ENCODE measurements around the gene PI4KA.

DNA sequence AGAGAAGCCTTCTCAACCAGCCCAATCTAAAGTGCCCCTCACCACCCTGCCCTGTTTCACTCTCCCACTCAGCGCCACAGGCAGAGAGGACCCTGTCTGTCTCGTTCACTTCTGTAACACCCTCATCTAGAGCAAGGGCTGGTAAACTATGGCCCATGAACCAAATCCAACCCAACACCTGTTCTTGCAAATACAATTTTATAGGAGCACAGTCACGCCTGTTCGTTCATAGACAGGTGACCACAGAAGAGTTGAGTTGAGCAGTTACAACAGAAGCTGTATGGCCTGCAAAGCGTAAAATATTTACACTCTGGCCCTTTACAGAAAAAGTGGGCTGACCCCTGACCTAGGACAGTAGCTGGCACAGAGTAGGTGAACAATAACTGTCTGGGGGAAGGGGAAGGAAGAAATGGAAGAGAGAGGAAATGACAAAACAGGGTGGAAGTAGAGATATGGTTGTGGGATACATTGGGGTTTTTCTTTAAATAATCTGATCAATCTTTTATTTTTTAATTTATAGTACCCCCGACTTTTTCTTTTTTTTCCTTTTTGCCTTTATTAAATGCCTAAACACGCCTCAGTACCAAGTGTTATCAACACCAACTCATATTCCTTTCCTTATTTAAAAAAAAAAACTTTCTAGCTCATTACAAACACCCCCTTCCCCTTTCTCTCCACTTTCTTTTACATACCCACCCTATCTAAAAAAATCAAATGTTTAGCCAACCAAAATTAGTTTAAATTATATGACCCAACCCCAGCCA lies 63.8 kb downstream of the PI4KA start:
- TF ChIP-seq POLR2A (IDR thresholded peaks at IDR 0.05) = no peak
- TF ChIP-seq, protein P1, sequence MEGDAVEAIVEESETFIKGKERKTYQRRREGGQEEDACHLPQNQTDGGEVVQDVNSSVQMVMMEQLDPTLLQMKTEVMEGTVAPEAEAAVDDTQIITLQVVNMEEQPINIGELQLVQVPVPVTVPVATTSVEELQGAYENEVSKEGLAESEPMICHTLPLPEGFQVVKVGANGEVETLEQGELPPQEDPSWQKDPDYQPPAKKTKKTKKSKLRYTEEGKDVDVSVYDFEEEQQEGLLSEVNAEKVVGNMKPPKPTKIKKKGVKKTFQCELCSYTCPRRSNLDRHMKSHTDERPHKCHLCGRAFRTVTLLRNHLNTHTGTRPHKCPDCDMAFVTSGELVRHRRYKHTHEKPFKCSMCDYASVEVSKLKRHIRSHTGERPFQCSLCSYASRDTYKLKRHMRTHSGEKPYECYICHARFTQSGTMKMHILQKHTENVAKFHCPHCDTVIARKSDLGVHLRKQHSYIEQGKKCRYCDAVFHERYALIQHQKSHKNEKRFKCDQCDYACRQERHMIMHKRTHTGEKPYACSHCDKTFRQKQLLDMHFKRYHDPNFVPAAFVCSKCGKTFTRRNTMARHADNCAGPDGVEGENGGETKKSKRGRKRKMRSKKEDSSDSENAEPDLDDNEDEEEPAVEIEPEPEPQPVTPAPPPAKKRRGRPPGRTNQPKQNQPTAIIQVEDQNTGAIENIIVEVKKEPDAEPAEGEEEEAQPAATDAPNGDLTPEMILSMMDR (IDR thresholded peaks at IDR 0.05) = no peak
